Glutamatergic neuron (in vitro differentiated cells): ENCODE results near the gene PNMA8C. TPM values are rescaled to one million over a fixed set of nuclear protein-coding genes. Genes with fewer than 3 reads are reported as not detected.
A peak's percentile ranks its signal among the peaks of the same experiment; 100 is the strongest.

Experiments used
- DNase-seq: peaks from one replicate; pipeline ENCODE4 v3.0.0; 2022
- H3K27ac Mint-ChIP-seq: one replicate; pipeline ENCODE4 v1.8.0; 2020; ENCODE audit warnings: mild to moderate bottlenecking, mixed read lengths, inconsistent platforms; ENCODE audit not compliant: unreplicated experiment
- H3K27me3 Mint-ChIP-seq: one replicate; pipeline ENCODE4 v1.8.0; 2020; ENCODE audit warnings: mild to moderate bottlenecking, moderate library complexity, mixed read lengths, inconsistent platforms; ENCODE audit not compliant: unreplicated experiment
- H3K36me3 Mint-ChIP-seq: one replicate; pipeline ENCODE4 v1.8.0; 2020; ENCODE audit warnings: mild to moderate bottlenecking, mixed read lengths, inconsistent platforms; ENCODE audit not compliant: unreplicated experiment
- H3K4me1 Mint-ChIP-seq: one replicate; pipeline ENCODE4 v1.8.0; 2020; ENCODE audit warnings: mild to moderate bottlenecking, low read depth, mixed read lengths, inconsistent platforms; ENCODE audit not compliant: unreplicated experiment
- H3K4me3 Mint-ChIP-seq: one replicate; pipeline ENCODE4 v1.8.0; 2020; ENCODE audit warnings: mild to moderate bottlenecking, mixed read lengths, inconsistent platforms; ENCODE audit not compliant: unreplicated experiment
- H3K9me3 Mint-ChIP-seq: one replicate; pipeline ENCODE4 v1.8.0; 2020; ENCODE audit warnings: mild to moderate bottlenecking, moderate library complexity, mixed read lengths, inconsistent platforms; ENCODE audit not compliant: unreplicated experiment
- total RNA-seq: library from RNA; stranded (reverse); fragmentation: NEBNext Ultra II Directional; extraction: Animal tissue kit (Norgen Biotek cat#: 25700); gene quantifications from one replicate; pipeline ENCODE4 v1.2.1, GENCODE V29; 2021; ENCODE audit not compliant: unreplicated experiment
- TF ChIP-seq, protein P1 (sequence below): fragments of 200-600 bp; sonication (generic); IDR thresholded peaks from one replicate; pipeline ENCODE4 v1.5.0; 2021; ENCODE audit not compliant: partially characterized antibody, unreplicated experiment

Gene PNMA8C
- total RNA-seq, 1 donor from 2014 or later: 5.3 TPM

GRCh38 chr19:46410205-46411087, 18.3 kb downstream of the PNMA8C start:
- Mint-ChIP-seq H3K36me3 (no peaks in the 10 kb centered on the region), H3K27me3 (peaks cover 6% of the 10 kb centered on the region), H3K27ac (peak overlapping the region; percentile 52), H3K9me3 (peaks cover 7% of the 10 kb centered on the region), H3K4me1 (peaks cover 16% of the 10 kb centered on the region), H3K4me3 (peak overlapping the region; percentile 49)
- TF ChIP-seq, protein P1, sequence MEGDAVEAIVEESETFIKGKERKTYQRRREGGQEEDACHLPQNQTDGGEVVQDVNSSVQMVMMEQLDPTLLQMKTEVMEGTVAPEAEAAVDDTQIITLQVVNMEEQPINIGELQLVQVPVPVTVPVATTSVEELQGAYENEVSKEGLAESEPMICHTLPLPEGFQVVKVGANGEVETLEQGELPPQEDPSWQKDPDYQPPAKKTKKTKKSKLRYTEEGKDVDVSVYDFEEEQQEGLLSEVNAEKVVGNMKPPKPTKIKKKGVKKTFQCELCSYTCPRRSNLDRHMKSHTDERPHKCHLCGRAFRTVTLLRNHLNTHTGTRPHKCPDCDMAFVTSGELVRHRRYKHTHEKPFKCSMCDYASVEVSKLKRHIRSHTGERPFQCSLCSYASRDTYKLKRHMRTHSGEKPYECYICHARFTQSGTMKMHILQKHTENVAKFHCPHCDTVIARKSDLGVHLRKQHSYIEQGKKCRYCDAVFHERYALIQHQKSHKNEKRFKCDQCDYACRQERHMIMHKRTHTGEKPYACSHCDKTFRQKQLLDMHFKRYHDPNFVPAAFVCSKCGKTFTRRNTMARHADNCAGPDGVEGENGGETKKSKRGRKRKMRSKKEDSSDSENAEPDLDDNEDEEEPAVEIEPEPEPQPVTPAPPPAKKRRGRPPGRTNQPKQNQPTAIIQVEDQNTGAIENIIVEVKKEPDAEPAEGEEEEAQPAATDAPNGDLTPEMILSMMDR: no peak
- no peak for DNase-seq

DNA sequence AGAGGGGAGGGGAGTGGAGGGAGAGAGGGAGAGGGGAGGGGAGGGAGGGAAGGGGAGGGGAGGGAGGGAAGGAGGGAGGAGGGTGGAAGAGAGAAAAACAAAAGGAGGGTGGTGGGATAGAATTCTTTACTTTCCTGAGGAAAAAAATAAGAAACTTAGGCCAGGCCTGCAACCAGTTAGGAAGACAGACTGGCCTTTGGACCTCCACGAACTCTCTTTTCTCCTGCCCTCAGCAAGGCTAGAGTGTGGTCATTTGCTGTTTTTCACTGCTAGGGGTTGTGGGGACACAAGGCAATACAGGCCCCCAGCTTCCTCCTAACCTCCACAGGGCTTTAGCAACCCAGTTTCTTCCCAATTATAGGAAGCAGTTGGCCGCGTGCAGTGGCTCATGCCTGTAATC, 19.5 kb downstream of the PNMA8C start:
- Mint-ChIP-seq H3K4me1 (peaks cover 19% of the 10 kb centered on the region), H3K27me3 (peaks cover 9% of the 10 kb centered on the region), H3K4me3 (no peak overlapping the region), H3K36me3 (no peaks in the 10 kb centered on the region), H3K27ac (no peak overlapping the region), H3K9me3 (peaks cover 5% of the 10 kb centered on the region)
- TF ChIP-seq, protein P1: no peak
- DNase-seq: no peak

- Mint-ChIP-seq H3K27ac (peak overlapping the region; percentile 90), H3K27me3 (peaks cover 10% of the 10 kb centered on the region), H3K4me3 (peak overlapping the region; percentile 75), H3K9me3 (peaks cover 2% of the 10 kb centered on the region), H3K36me3 (no peaks in the 10 kb centered on the region), H3K4me1 (peaks cover 23% of the 10 kb centered on the region)
- TF ChIP-seq, protein P1: no peak
- peak; percentile 58 for DNase-seq
Observed at GRCh38 chr19:46408664-46409039, 20.1 kb downstream of the PNMA8C start.

DNA sequence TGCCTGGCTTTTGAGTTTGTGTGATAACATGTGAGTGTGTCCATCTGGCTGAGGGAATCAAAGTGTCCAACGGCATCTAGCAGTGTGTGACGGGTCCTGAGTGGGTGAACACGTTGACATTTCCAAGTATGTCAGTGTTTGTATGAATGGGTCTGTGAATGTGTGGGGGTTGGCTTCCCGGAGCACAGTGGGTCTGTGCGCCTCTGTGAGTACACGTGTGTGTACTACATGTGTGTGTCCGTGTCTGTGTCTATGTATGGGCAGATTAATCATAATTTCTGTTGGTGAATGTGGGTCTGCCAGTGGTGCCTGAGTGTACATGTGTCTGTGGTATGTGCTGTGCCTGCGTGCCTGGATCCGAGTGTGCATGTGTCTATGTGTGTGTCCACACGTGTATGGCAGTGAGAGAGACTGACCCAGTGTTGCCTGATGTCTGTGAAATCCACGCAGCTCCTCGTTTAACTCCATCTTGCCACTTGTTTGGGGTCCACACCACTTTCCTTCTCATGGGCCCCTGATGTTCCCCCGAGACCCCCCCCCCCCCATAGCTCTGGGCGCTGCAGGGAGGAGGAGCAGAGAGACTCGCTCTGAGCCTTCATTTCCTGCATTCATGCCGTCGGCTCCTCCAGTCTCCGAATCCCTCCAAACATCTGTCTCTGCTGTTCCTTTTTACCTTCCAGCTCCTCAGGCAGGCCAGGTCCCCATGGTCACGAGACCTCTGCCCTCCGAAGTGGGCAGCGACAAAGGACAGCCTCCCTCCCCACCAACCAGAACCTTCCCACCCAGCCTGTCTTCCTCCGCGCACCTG, 20.7 kb downstream of the PNMA8C start:
- peaks cover 2% of the 10 kb centered on the region for H3K9me3 Mint-ChIP-seq
- peak overlapping the region; percentile 90 for H3K27ac Mint-ChIP-seq
- DNase-seq: no peak
- TF ChIP-seq, protein P1: no peak
- no peaks in the 10 kb centered on the region for H3K36me3 Mint-ChIP-seq
- H3K27me3 Mint-ChIP-seq: peaks cover 10% of the 10 kb centered on the region
- peaks cover 23% of the 10 kb centered on the region for H3K4me1 Mint-ChIP-seq
- H3K4me3 Mint-ChIP-seq: peak overlapping the region; percentile 75
